CD4-positive, CD25-positive, alpha-beta regulatory T cell (primary cell): ENCODE measurements around the gene INCA1. TPM values are rescaled to one million over a fixed set of nuclear protein-coding genes. Genes with fewer than 3 reads are reported as not detected.

ENCODE experiments used
- ATAC-seq, 2 donors: fragments of 150-1000 bp; cut with Tn5 transposase; one replicate each; pipeline ENCODE4 v1.10.0; 2021; ENCODE audit warnings: low read depth in 2 of 2, moderate number of reproducible peaks in 2 of 2, moderate library complexity in 1 of 2
- DNase-seq, 3 donors: peaks; one replicate each; pipeline versions ENCODE4 v3.0.0 to v3.0.0-alpha.2; 2012 to 2022; ENCODE audit warnings: mixed read lengths in 1 of 3
- H3K27ac ChIP-seq: one replicate; pipeline ENCODE4 v1.7.0; 2013; ENCODE audit warnings: mild to moderate bottlenecking, low read length; ENCODE audit not compliant: insufficient read depth, poor library complexity, severe bottlenecking
- H3K27me3 ChIP-seq: one replicate; pipeline ENCODE4 v1.7.0; 2013; ENCODE audit warnings: low read length; ENCODE audit not compliant: control insufficient read depth, insufficient read depth
- H3K36me3 ChIP-seq: one replicate; pipeline ENCODE4 v1.7.0; 2013; ENCODE audit warnings: mild to moderate bottlenecking, low read length, moderate library complexity; ENCODE audit not compliant: control insufficient read depth, insufficient read depth
- H3K4me1 ChIP-seq: 2 replicates; pipeline ENCODE4 v1.7.0; 2013; ENCODE audit warnings: mild to moderate bottlenecking, low read length; ENCODE audit not compliant: insufficient read depth, control insufficient read depth, poor library complexity, severe bottlenecking
- H3K4me3 ChIP-seq: one replicate; pipeline ENCODE4 v1.7.0; 2013; ENCODE audit warnings: low read depth, mild to moderate bottlenecking, low read length, moderate library complexity
- H3K9me3 ChIP-seq, 2 experiments: 1 replicate in 1 of 2; 2 replicates in 1 of 2; pipeline ENCODE4 v1.7.0; 2013; ENCODE audit warnings: low read length in 2 of 2, mild to moderate bottlenecking in 1 of 2, moderate library complexity in 1 of 2; ENCODE audit not compliant: control insufficient read depth in 2 of 2
- H3K27ac Mint-ChIP-seq, 3 donors: one replicate each; pipeline ENCODE4 v1.8.0; 2020 to 2022; ENCODE audit warnings: mild to moderate bottlenecking in 3 of 3, mixed read lengths in 3 of 3, moderate library complexity in 2 of 3
- H3K27me3 Mint-ChIP-seq: one replicate; pipeline ENCODE4 v1.8.0; 2022; ENCODE audit warnings: mild to moderate bottlenecking, mixed read lengths
- H3K36me3 Mint-ChIP-seq: one replicate; pipeline ENCODE4 v1.8.0; 2020; ENCODE audit warnings: mixed read lengths
- H3K4me1 Mint-ChIP-seq, 4 donors: one replicate each; pipeline ENCODE4 v1.8.0; 2020 to 2022; ENCODE audit warnings: mixed read lengths in 4 of 4, mild to moderate bottlenecking in 1 of 4
- H3K4me3 Mint-ChIP-seq, 4 donors: one replicate each; pipeline ENCODE4 v1.8.0; 2020 to 2022; ENCODE audit warnings: mild to moderate bottlenecking in 4 of 4, mixed read lengths in 4 of 4, moderate library complexity in 3 of 4
- H3K9me3 Mint-ChIP-seq, 7 donors: one replicate each; pipeline ENCODE4 v1.8.0; 2020 to 2022; ENCODE audit warnings: mixed read lengths in 7 of 7, mild to moderate bottlenecking in 3 of 7, moderate library complexity in 2 of 7
- polyA plus RNA-seq, 4 donors: library from polyadenylated mRNA; unstranded; fragments of 300-500 nt; fragmentation: Illumina TruSeq; gene quantifications; one replicate each; pipeline ENCODE4 v1.2.3, GENCODE V29; 2021
- total RNA-seq: library from RNA; stranded (reverse); gene quantifications from one replicate; pipeline ENCODE4 v1.2.3, GENCODE V29; 2022

The INCA1 gene
- total and polyA plus RNA-seq, 5 donors from 2014 or later: 0.99 TPM; not detected in 4

- Histone ChIP-seq H3K9me3 (no peaks in the 10 kb centered on the region), H3K27ac (peak overlapping the region; percentile 97), H3K4me1 (peaks cover 45% of the 10 kb centered on the region), H3K27me3 (no peaks in the 10 kb centered on the region), H3K4me3 (peak overlapping the region; percentile 86), H3K36me3 (peaks cover 23% of the 10 kb centered on the region)
- peak overlapping the region; percentile 95 to 99 (median 98) for H3K4me3 Mint-ChIP-seq
- H3K27me3 Mint-ChIP-seq: peaks cover 4% of the 10 kb centered on the region
- H3K4me1 Mint-ChIP-seq: peaks cover 0 to 42% (median 25%) of the 10 kb centered on the region in 4 donors
- H3K9me3 Mint-ChIP-seq: peaks cover 0 to 1% (median 0%) of the 10 kb centered on the region in 7 donors
- ATAC-seq (peak; percentile 28 to 29), DNase-seq (peak; percentile 71 to 94 (median 83))
- H3K36me3 Mint-ChIP-seq: peaks cover 20% of the 10 kb centered on the region
- H3K27ac Mint-ChIP-seq: peak overlapping the region; percentile 83 to 97 (median 90)
These were observed 47.8 kb downstream of the INCA1 start for GRCh38 chr17:4949321-4950074.

GRCh38 chr17:4948931-4949320 lies 48.4 kb downstream of the INCA1 start:
- Mint-ChIP-seq H3K27ac (peak overlapping the region; percentile 83 to 97 (median 94)), H3K36me3 (peaks cover 23% of the 10 kb centered on the region), H3K4me3 (peak overlapping the region; percentile 95 to 99 (median 98)), H3K27me3 (peaks cover 4% of the 10 kb centered on the region), H3K9me3 (peaks cover 0 to 3% (median 0%) of the 10 kb centered on the region in 7 donors), H3K4me1 (peaks cover 0 to 47% (median 31%) of the 10 kb centered on the region in 4 donors)
- H3K27ac ChIP-seq: peak overlapping the region; percentile 97
- H3K4me1 ChIP-seq: peaks cover 51% of the 10 kb centered on the region
- no peaks in the 10 kb centered on the region for H3K9me3 ChIP-seq
- DNase-seq: peak; percentile 66 to 88 (median 80)
- H3K27me3 ChIP-seq: no peaks in the 10 kb centered on the region
- peaks cover 23% of the 10 kb centered on the region for H3K36me3 ChIP-seq
- peak; percentile 28 to 39 for ATAC-seq
- H3K4me3 ChIP-seq: peak overlapping the region; percentile 86

- H3K27me3 Mint-ChIP-seq: peaks cover 4% of the 10 kb centered on the region
- ATAC-seq: peak; percentile 47 to 51
These were observed 49.0 kb downstream of the INCA1 start, which contains the start of gene PFN1 for GRCh38 chr17:4948166-4948930. TSS of gene PFN1 (minus strand) at chr17:4948530. CDS start at chr17:4948394, 136 bp downstream.

GRCh38 chr17:4947411-4948165 lies 49.7 kb downstream of the INCA1 start:
- Histone ChIP-seq H3K4me3 (peak overlapping the region; percentile 96), H3K9me3 (no peaks in the 10 kb centered on the region), H3K27ac (peak overlapping the region; percentile 97), H3K36me3 (peaks cover 35% of the 10 kb centered on the region), H3K27me3 (no peaks in the 10 kb centered on the region), H3K4me1 (peaks cover 64% of the 10 kb centered on the region)
- H3K27me3 Mint-ChIP-seq: peaks cover 4% of the 10 kb centered on the region
- peak; percentile 26 to 30 for ATAC-seq
- H3K4me1 Mint-ChIP-seq: peaks cover 0 to 59% (median 35%) of the 10 kb centered on the region in 4 donors
- peak overlapping the region; percentile 82 to 97 (median 95) for H3K27ac Mint-ChIP-seq
- peaks cover 0 to 3% (median 0%) of the 10 kb centered on the region in 7 donors for H3K9me3 Mint-ChIP-seq
- peak; percentile 62 to 90 (median 71) for DNase-seq
- peak overlapping the region; percentile 95 to 99 (median 98) for H3K4me3 Mint-ChIP-seq
- peaks cover 23% of the 10 kb centered on the region for H3K36me3 Mint-ChIP-seq

More at GRCh38 chr17:4948166-4948930, 49.0 kb downstream of the INCA1 start, which contains the start of gene PFN1:
- Histone ChIP-seq H3K27ac (peak within 1 kb of the TSS; percentile 97), H3K27me3 (no peaks in the 10 kb centered on the region), H3K4me3 (peak within 1 kb of the TSS; percentile 96), H3K4me1 (peaks cover 57% of the 10 kb centered on the region), H3K36me3 (peaks cover 27% of the 10 kb centered on the region), H3K9me3 (no peaks in the 10 kb centered on the region)
- peaks cover 0 to 53% (median 33%) of the 10 kb centered on the region in 4 donors for H3K4me1 Mint-ChIP-seq
- DNase-seq: peak; percentile 82 to 97 (median 91)
- H3K9me3 Mint-ChIP-seq: peaks cover 0 to 3% (median 0%) of the 10 kb centered on the region in 7 donors
- peak within 1 kb of the TSS; percentile 95 to 99 (median 97) for H3K27ac Mint-ChIP-seq
- H3K36me3 Mint-ChIP-seq: peaks cover 23% of the 10 kb centered on the region
- peak within 1 kb of the TSS; percentile 95 to 99 (median 98) for H3K4me3 Mint-ChIP-seq

GRCh38 chr17:4947010-4947410 lies 50.3 kb downstream of the INCA1 start:
- H3K27ac Mint-ChIP-seq: peak overlapping the region; percentile 82 to 94 (median 84)
- Histone ChIP-seq H3K4me1 (peaks cover 70% of the 10 kb centered on the region), H3K36me3 (peaks cover 39% of the 10 kb centered on the region), H3K4me3 (peak overlapping the region; percentile 96), H3K27ac (peak overlapping the region; percentile 97), H3K27me3 (no peaks in the 10 kb centered on the region), H3K9me3 (no peaks in the 10 kb centered on the region)
- DNase-seq: no peak
- H3K9me3 Mint-ChIP-seq: peaks cover 0 to 3% (median 0%) of the 10 kb centered on the region in 7 donors
- no peak for ATAC-seq
- peaks cover 4% of the 10 kb centered on the region for H3K27me3 Mint-ChIP-seq
- peaks cover 24% of the 10 kb centered on the region for H3K36me3 Mint-ChIP-seq
- H3K4me3 Mint-ChIP-seq: peak overlapping the region; percentile 90 to 99 (median 96)
- peaks cover 0 to 64% (median 39%) of the 10 kb centered on the region in 4 donors for H3K4me1 Mint-ChIP-seq

GRCh38 chr17:4946312-4946976 lies 50.9 kb downstream of the INCA1 start:
- Mint-ChIP-seq H3K27me3 (peaks cover 4% of the 10 kb centered on the region), H3K9me3 (peaks cover 0 to 3% (median 0%) of the 10 kb centered on the region in 7 donors), H3K4me1 (peaks cover 0 to 66% (median 44%) of the 10 kb centered on the region in 4 donors), H3K36me3 (peaks cover 30% of the 10 kb centered on the region), H3K27ac (peak overlapping the region; percentile 82 to 94 (median 93)), H3K4me3 (peak overlapping the region; percentile 90 to 99 (median 96))
- H3K9me3 ChIP-seq: no peaks in the 10 kb centered on the region
- H3K27me3 ChIP-seq: no peaks in the 10 kb centered on the region
- ATAC-seq: no peak
- peak overlapping the region; percentile 96 for H3K4me3 ChIP-seq
- peaks cover 39% of the 10 kb centered on the region for H3K36me3 ChIP-seq
- H3K27ac ChIP-seq: peak overlapping the region; percentile 97
- peak in 1 of 3 donors; percentile 27 for DNase-seq
- peaks cover 76% of the 10 kb centered on the region for H3K4me1 ChIP-seq
